Thyroid gland (tissue), 4 donors: ENCODE data around the gene COMT.

Source experiments
- POLR2A ChIP-seq, 2 donors: fragments of 450-650 bp; IDR thresholded peaks; one replicate each; pipeline ENCODE4 v1.6.1; 2017; ENCODE audit warnings: antibody characterized with exemption in 2 of 2, mild to moderate bottlenecking in 2 of 2, moderate library complexity in 1 of 2
- TF ChIP-seq, protein P1 (sequence below), 6 experiments: fragments of 200-600 bp in 3 of 6; fragments of 450-650 bp in 3 of 6; sonication (generic) in 3 of 6; IDR thresholded peaks; one replicate each; pipeline ENCODE4 v1.5.1; 2016 to 2019; ENCODE audit warnings: antibody characterized with exemption in 6 of 6, mild to moderate bottlenecking in 2 of 6, inconsistent platforms in 1 of 6, moderate library complexity in 1 of 6

DNA sequence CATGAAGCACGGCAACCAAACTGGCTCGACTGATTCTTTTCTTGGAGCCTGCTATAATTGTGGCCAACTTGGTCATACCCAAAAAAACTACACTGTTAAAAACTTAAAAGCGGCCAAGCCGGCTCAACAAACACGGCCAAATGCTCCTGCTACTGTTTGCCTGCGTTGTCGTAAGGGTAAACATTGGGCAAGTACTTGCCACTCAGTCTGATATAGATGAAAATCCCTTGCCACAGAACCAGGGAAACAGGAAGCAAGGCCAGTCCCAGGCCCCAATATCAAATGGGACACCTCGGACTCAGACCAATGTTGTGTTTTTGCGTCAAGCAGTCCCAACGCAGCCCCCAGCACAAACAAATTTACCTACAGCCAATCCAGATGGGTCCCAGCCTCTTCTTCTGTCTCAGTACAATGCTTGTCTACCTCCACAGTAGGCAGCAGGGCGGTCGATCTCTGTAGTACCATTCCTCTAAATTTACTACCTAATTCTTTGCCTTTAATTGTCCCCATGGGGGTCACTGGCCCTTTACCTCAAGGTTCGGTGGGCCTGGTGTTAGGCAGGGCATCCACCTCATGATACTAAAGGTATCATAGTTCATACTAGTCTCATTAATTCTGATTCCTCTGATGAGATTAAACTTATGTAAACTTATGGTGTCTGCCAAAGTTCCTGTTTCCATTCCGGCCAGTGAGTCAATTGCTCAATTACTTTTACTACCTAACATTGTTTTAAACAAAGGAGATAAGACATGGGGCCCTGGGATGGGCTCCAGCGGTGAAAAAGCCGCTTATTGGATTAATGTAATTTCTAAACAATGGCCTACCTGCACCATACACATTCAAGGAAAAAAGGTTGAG is 3.7 kb upstream of the COMT start:
- TF ChIP-seq, protein P1, sequence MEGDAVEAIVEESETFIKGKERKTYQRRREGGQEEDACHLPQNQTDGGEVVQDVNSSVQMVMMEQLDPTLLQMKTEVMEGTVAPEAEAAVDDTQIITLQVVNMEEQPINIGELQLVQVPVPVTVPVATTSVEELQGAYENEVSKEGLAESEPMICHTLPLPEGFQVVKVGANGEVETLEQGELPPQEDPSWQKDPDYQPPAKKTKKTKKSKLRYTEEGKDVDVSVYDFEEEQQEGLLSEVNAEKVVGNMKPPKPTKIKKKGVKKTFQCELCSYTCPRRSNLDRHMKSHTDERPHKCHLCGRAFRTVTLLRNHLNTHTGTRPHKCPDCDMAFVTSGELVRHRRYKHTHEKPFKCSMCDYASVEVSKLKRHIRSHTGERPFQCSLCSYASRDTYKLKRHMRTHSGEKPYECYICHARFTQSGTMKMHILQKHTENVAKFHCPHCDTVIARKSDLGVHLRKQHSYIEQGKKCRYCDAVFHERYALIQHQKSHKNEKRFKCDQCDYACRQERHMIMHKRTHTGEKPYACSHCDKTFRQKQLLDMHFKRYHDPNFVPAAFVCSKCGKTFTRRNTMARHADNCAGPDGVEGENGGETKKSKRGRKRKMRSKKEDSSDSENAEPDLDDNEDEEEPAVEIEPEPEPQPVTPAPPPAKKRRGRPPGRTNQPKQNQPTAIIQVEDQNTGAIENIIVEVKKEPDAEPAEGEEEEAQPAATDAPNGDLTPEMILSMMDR (IDR thresholded peaks at IDR 0.05): no peak
- no peak for TF ChIP-seq POLR2A (IDR thresholded peaks at IDR 0.05)
